NCI-H524 treated with DMSO at 0.1 percent for 48 hours (cell line): ENCODE data around the gene DCUN1D5.

Experiments
- DNase-seq: peaks from one replicate; lab custom pipeline; 2025; lab: John Stamatoyannopoulos, UW

The DCUN1D5 gene

GRCh38 chr11:103091801-103092524 is at the start of gene DCUN1D5:
Gene DCUN1D5, minus strand, starts transcription at chr11:103092160. Its CDS starts 288 bp downstream, at chr11:103091872.
- peak; percentile 14 for DNase-seq

GRCh38 chr11:103125462-103125861 is 33.5 kb upstream of the DCUN1D5 start:
- no peak for DNase-seq

- DNase-seq = no peak
Observed at GRCh38 chr11:103114836-103115235, 22.9 kb upstream of the DCUN1D5 start.

GRCh38 chr11:103112364-103112763 is 20.4 kb upstream of the DCUN1D5 start:
- no peak for DNase-seq

DNA sequence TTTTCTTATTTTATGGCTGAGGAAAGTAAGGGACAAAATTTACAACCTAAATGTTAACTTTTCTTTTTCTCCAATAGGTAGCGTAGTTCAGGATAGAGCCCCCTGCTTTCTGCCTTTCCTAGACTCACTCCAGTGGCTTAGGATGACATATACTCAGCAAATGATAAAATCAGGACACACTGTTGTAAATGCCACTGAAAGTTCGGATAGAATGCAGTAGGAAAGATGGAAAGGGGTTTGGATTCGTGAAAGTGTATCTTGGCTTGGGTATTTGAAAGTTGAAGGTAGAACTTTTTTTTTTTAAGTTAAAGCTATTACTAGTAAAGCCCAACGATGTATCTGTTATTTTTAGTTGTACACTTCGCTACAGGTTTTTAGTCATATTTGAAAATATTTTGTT is 19.4 kb upstream of the DCUN1D5 start:
- no peak for DNase-seq

DNA sequence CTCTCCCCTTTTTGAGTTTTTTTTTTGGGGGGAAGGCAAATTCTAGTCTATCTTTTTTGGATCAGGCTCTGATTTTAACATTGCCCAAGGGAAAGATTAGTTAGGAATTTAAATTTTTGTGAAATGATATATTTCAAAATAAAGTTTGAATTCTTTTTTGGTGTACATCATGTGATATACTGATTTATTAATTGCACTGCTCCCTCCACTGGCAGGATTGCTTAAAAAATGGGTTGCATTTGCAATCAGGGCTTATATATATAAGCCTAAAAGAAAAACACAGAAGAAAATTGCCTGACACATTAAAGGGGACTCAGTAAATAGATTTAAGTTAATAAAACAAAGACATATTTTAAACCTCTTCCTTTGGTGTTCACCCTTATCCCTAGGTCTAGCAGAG is 18.4 kb upstream of the DCUN1D5 start:
- no peak for DNase-seq

GRCh38 chr11:103109818-103110388 is 17.9 kb upstream of the DCUN1D5 start:
- DNase-seq = no peak

DNA sequence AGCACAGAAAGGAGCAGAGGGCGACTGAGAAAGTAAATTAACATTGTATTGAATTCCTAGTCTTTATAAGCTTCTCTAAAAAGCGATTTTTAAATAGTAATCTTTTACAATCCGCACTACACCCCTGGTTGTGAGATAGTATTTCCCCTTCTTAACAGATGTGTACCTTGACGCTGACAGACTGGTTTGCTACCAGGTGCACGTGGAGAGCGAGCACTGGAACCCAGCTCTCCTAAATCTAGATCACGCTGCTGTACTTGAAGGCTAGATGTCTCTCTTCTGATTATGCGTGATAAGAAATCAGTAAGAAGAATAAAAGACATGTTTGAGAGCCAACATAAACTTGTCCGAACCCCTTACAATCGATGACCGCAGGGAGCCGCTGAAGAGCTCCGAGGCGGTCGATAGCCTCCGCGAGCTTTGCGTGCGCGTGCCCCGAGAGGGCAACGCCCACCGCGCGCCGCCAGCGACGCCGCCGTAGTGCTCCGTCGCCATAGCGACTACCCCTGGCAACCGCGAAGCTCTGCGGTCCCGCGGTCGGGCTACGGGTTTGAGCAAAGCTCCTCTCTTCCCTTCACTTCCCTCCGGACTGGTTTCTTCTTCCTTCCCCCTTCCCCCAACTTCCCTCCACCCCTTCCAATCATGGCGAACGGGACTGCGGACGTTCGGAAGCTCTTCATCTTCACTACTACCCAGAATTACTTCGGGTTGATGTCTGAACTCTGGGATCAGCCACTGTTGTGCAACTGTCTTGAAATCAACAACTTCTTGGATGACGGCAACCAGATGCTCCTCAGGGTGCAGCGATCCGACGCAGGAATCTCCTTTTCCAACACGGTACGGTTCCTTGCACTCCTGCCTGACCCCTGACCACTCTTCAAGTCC is 17.2 kb upstream of the DCUN1D5 start, which contains the start of gene DYNC2H1:
Gene DYNC2H1 (plus strand): TSS at position 494 of the 885 bp plus-strand sequence. CDS start 149 bp downstream, at position 643.
- DNase-seq = peak; percentile 67

DNA sequence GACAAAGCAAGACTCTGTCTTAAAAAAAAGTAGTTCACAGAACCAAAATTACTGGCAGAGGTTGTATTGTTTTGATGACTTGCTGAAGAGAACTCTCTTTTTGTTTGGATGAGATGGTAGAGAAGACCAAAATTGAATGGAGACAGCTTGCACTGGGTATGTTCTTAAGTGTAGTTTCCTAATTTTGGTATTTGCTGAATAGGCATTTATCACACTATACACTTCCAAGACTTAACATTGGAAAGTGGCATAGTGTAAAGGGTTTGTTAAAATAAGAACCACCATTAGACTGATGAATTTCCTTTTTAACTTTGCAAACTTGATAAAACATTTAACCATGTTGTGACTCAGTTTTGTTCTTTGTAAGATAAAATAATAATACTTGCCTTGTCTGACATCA is 5.3 kb upstream of the DCUN1D5 start:
- DNase-seq = no peak

GRCh38 chr11:103091064-103091800 is 728 bp downstream of the DCUN1D5 start:
- DNase-seq = no peak

DNA sequence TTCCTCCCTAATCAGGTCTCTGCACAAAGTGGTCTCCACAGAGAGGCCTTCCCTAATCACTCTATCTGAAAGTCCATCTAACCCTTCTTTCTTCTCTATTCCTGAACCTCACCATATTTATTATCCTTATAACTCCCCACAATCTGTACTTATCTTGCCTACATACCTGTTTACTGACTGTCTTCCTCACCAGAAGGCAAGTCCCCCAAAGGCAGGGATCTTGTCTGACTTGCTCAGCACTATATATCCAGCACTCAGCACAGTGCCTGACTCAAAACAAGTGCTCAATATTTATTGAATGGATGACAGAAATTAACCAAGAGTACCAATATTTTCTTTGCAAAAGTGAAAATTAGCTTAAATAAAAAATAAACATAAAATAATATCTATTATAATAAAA is 5.5 kb downstream of the DCUN1D5 start:
- no peak for DNase-seq

DNA sequence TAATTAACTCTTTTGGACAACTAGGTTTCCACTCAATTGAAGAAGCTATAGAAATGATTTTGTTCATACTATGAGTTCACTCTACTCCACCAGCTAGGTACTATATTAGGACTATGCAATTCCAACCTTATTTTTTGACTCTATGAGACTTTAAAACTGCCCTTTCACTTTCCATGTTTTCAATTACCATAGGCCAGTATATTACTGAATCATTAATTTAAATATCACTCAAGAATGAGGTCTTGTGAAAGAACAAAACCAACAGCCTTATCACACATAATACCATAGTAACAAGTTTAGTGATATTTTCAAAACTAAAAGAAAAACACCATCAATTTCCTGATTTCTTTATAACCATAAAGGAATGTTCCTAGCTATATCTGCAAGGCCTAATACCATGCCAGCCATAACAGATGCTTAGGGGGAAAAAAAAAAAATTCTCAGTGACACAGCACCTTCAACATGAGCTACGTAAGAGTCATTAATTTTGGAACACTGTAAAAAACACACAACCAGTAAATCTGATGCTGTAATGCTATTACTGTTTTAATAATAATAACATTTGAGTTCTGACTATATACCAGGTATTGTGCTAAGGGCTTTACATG is 6.1 kb downstream of the DCUN1D5 start:
- DNase-seq = no peak

- DNase-seq = no peak
Observed at GRCh38 chr11:103079833-103080232, 12.1 kb downstream of the DCUN1D5 start.

DNA sequence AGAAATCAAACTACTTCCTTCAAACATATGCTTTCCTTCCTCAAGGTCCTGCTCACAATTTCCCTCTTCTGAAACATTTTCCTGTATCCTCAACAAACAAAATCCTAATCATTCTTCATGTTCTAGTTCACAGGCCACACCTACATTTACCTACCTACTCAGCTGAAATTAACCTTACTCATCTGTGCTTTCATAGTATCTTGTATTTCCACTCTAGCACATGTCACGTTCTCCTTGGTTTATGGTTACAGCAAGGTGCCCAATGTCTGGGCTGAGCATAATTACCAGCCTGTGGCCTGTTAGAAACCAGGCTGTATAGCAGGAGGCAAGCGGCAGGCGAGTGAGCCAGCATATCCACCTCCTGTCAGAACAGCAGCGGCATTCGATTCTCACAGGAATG is 13.2 kb downstream of the DCUN1D5 start:
- no peak for DNase-seq

DNA sequence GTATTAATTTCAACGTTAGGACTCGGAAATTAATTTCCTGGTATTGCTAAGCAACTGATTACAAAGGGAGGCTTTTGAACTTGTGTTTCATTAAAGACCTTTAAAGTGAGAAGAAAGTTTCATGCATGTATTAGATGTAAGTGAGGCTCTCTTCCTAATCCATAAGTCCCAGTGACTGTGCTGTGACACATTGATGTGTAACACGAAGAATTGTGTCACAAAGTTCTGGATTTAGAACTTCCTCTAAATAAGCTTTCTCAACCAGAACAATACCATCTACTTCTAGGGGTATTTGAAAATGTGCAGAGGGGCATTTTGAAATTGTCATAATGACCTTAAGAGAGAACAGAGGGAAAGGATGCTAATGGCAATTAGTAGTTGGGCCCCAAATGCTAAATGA is 14.4 kb downstream of the DCUN1D5 start:
- DNase-seq = no peak

DNA sequence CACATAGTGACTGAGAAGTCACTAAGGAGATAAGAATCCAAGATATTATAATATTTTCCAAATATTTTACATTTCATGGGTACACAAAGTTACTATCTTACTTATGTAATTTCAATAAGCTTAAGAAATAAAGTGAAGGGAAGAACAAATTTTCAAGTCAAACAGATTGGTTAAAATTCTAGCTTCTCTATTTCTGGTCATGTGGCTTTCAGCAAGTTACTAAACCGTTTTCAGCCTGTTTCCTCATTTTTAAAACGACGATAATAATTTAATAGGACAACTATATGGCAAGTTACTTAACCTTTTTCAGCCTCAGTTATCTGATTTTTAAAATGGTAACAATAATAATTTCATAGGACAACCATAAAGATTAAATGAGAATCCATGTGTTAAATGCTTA is 15.6 kb downstream of the DCUN1D5 start:
- DNase-seq = no peak

DNA sequence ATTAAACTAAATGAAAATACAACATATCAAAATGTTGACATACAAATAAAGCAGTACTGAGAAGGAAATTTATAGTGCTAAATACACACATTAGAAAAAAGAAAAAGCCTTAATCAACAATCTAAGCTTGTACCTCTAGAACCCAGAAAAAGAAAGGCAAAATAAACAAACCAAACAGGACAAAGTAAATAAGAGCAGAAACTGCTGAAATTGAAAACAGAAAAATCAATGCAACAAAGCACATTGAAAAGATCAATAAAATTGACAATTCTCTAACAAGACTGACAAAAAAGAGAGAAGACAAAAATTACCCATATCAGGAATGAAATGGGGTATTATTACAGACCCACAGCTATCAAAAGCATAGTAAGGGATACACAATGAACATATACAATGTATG is 21.0 kb downstream of the DCUN1D5 start:
- DNase-seq = no peak

DNA sequence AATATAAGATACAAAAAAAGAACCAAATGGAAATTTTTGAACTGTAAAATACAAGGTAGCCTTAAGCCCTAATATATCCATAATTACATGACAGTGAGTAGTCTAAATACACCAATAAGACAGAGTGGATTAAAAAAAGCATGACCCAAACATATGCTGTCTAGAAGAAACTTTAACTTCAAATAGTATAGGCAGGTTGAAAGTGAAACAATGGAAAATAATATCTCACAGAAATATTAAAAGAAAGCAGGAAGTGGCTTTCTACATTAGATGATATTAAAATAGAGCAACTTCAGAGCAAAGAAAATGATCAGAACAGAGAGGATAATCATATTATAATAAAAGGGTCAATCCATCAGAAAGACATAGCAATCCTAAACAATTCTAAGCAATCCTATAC is 21.8 kb downstream of the DCUN1D5 start:
- no peak for DNase-seq

- no peak for DNase-seq
Observed at GRCh38 chr11:103069367-103069766, 22.6 kb downstream of the DCUN1D5 start.

- no peak for DNase-seq
Observed at GRCh38 chr11:103067118-103067517, 24.8 kb downstream of the DCUN1D5 start.

GRCh38 chr11:103061656-103062055 is 30.3 kb downstream of the DCUN1D5 start:
- DNase-seq = no peak
